SK-N-SH (cell line): ENCODE data around the gene OSBPL9. TPM values are rescaled to one million over a fixed set of nuclear protein-coding genes. Genes with fewer than 3 reads are reported as not detected.

Experiments used
- CTCF ChIA-PET: fragments of 300-600, 350-600 bp; formaldehyde crosslinking; extraction: SDS; loops from one replicate; lab custom pipeline; 2021; lab: Yijun Ruan, JAX
- POLR2A ChIA-PET: fragments of 350-600 bp; sonication (Branson Sonifier 250); formaldehyde crosslinking; extraction: SDS; loops from one replicate; lab custom pipeline; 2020; ENCODE audit warnings: antibody characterized with exemption, inconsistent platforms; lab: Yijun Ruan, JAX
- DNase-seq: peaks from one replicate; pipeline ENCODE4 v3.0.0; 2012
- H2AFZ ChIP-seq: fragments of 200-600 bp; sonication (generic); 2 replicates; pipeline ENCODE4 v1.8.1; 2016; ENCODE audit warnings: antibody characterized with exemption, mild to moderate bottlenecking, low read depth
- H3F3A ChIP-seq: fragments of 200-600 bp; sonication (generic); replicated peaks from 2 replicates; pipeline ENCODE3; 2016; ENCODE audit warnings: antibody characterized with exemption, mild to moderate bottlenecking; ENCODE audit not compliant: insufficient read depth
- H3K27ac ChIP-seq, 2 experiments: fragments of 200-500 bp in 1 of 2; fragments of 200-600 bp in 1 of 2; sonication (Bioruptor generic) in 1 of 2; sonication (generic), shearing (Covaris generic) in 1 of 2; 2 replicates each; pipeline versions ENCODE4 v1.5.1 to v1.6.1; 2014 to 2016; ENCODE audit warnings: low read depth in 2 of 2, inconsistent platforms in 1 of 2, low read length in 1 of 2, mild to moderate bottlenecking in 1 of 2, mixed read lengths in 1 of 2
- H3K27me3 ChIP-seq: fragments of 200-600 bp; sonication (generic), shearing (Covaris generic); 2 replicates; pipeline ENCODE4 v1.6.1; 2016; ENCODE audit warnings: mixed run types; ENCODE audit not compliant: insufficient read depth
- H3K36me3 ChIP-seq, 2 experiments: fragments of 200-500 bp in 1 of 2; fragments of 200-600 bp in 1 of 2; sonication (Bioruptor generic) in 1 of 2; sonication (generic) in 1 of 2; replicated peaks in 1 of 2; 2 replicates each; pipeline versions ENCODE3 to v1.5.1; 2014 to 2016; ENCODE audit warnings: low read length in 1 of 2, mild to moderate bottlenecking in 1 of 2; ENCODE audit not compliant: insufficient read depth in 2 of 2, control insufficient read depth in 1 of 2
- H3K4me1 ChIP-seq, 2 experiments: fragments of 200-500 bp in 1 of 2; fragments of 200-600 bp in 1 of 2; sonication (Bioruptor generic) in 1 of 2; sonication (generic), shearing (Covaris generic) in 1 of 2; 2 replicates each; pipeline versions ENCODE4 v1.5.1 to v1.6.1; 2014 to 2016; ENCODE audit warnings: low read depth in 1 of 2, low read length in 1 of 2, mixed run types in 1 of 2; ENCODE audit not compliant: insufficient read depth in 2 of 2, control insufficient read depth in 1 of 2
- H3K4me2 ChIP-seq: fragments of 200-600 bp; sonication (generic), shearing (Covaris generic); 2 replicates; pipeline ENCODE4 v1.6.1; 2017; ENCODE audit warnings: mixed run types
- H3K4me3 ChIP-seq, 2 experiments: fragments of 200-500 bp in 1 of 2; fragments of 200-600 bp in 1 of 2; sonication (Bioruptor generic) in 1 of 2; sonication (generic), shearing (Covaris generic) in 1 of 2; 2 replicates each; pipeline versions ENCODE4 v1.5.1 to v1.8.1; 2014 to 2016; ENCODE audit warnings: low read depth in 2 of 2, inconsistent platforms in 1 of 2, low read length in 1 of 2, mild to moderate bottlenecking in 1 of 2, mixed read lengths in 1 of 2, moderate library complexity in 1 of 2
- H3K79me2 ChIP-seq: fragments of 200-600 bp; sonication (generic); 2 replicates; pipeline ENCODE4 v1.8.1; 2017; ENCODE audit warnings: mild to moderate bottlenecking; ENCODE audit not compliant: insufficient read depth
- H3K9ac ChIP-seq: fragments of 200-600 bp; sonication (generic); 2 replicates; pipeline ENCODE4 v1.6.1; 2017; ENCODE audit warnings: mixed run types
- H3K9me2 ChIP-seq: fragments of 200-600 bp; sonication (generic); 2 replicates; pipeline ENCODE4 v1.6.1; 2017; ENCODE audit warnings: mixed run types
- H3K9me3 ChIP-seq: fragments of 200-600 bp; sonication (generic); 2 replicates; pipeline ENCODE4 v1.6.1; 2017; ENCODE audit warnings: mixed run types, mild to moderate bottlenecking, moderate library complexity
- H4K20me1 ChIP-seq: fragments of 200-600 bp; sonication (generic); 2 replicates; pipeline ENCODE4 v1.6.1; 2017; ENCODE audit warnings: mild to moderate bottlenecking, mixed run types; ENCODE audit not compliant: insufficient read depth
- ELF1 ChIP-seq: IDR thresholded peaks from 2 replicates; pipeline ENCODE4 v1.4.0; 2012
- EP300 ChIP-seq, 2 experiments: IDR thresholded peaks; 2 replicates each; pipeline versions ENCODE4 v1.4.0 to v1.6.1; 2012; ENCODE audit warnings: borderline replicate concordance in 1 of 2, low read depth in 1 of 2, low read length in 1 of 2
- EZH2phosphoT487 ChIP-seq: fragments of 200-600 bp; sonication (generic); IDR thresholded peaks from 2 replicates; pipeline ENCODE4 v1.6.1; 2017; ENCODE audit warnings: low read depth, mixed run types, mild to moderate bottlenecking, antibody characterized with exemption, moderate library complexity, borderline replicate concordance
- FOSL2 ChIP-seq: IDR thresholded peaks from 2 replicates; pipeline ENCODE4 v1.4.0; 2012; ENCODE audit warnings: low read depth, mild to moderate bottlenecking, moderate library complexity, borderline replicate concordance
- FOXM1 ChIP-seq: IDR thresholded peaks from 2 replicates; pipeline ENCODE4 v1.4.0; 2012; ENCODE audit warnings: low read depth, mild to moderate bottlenecking
- GABPA ChIP-seq: IDR thresholded peaks from 2 replicates; pipeline ENCODE4 v1.4.0; 2012; ENCODE audit warnings: low read depth, mild to moderate bottlenecking
- RCOR1 ChIP-seq: fragments of 150-350 bp; IDR thresholded peaks from 2 replicates; pipeline ENCODE4 v1.6.1; 2017; ENCODE audit warnings: antibody characterized with exemption, low read length
- SMC3 ChIP-seq: IDR thresholded peaks from 2 replicates; pipeline ENCODE4 v1.6.1; 2012; ENCODE audit warnings: low read depth, low read length, improper control_type of control experiment
- TCF12 ChIP-seq: IDR thresholded peaks from 2 replicates; pipeline ENCODE4 v1.4.0; 2012
- USF1 ChIP-seq: IDR thresholded peaks from 2 replicates; pipeline ENCODE4 v1.4.0; 2012; ENCODE audit warnings: low read depth, borderline replicate concordance
- USF2 ChIP-seq: fragments of 150-350 bp; IDR thresholded peaks from 2 replicates; pipeline ENCODE4 v1.6.1; 2017; ENCODE audit warnings: antibody characterized with exemption, low read length, low read depth, borderline replicate concordance
- ZBTB33 ChIP-seq: IDR thresholded peaks from 2 replicates; pipeline ENCODE4 v1.4.0; 2012; ENCODE audit warnings: low read depth, borderline replicate concordance
- WGBS: methylation state at CpG from one replicate; pipeline ENCODE4 v1.1.6; 2017; ENCODE audit warnings: low lambda C conversion rate; 5-methylcytosine and 5-hydroxymethylcytosine counted together
- polyA plus RNA-seq, 3 experiments: library from polyadenylated mRNA; depleted of rRNA; stranded (reverse); fragments of >200 nt; gene quantifications; 2 replicates each; pipeline ENCODE4 v1.2.3, GENCODE V29; 2012
- TF ChIP-seq, protein P1 (sequence below): fragments of 200-600 bp; sonication (generic); IDR thresholded peaks from 2 replicates; pipeline ENCODE4 v1.6.1; 2017; ENCODE audit warnings: antibody characterized with exemption, mild to moderate bottlenecking, moderate library complexity
- TF ChIP-seq, protein P2 (sequence below): fragments of 150-350 bp; IDR thresholded peaks from 2 replicates; pipeline ENCODE4 v1.6.1; 2016; ENCODE audit warnings: mild to moderate bottlenecking, low read depth, low read length

The OSBPL9 gene
- polyA plus RNA-seq, 1 of the 3 experiments (the other 2 are of a cell fraction) = 43.9 TPM

DNA sequence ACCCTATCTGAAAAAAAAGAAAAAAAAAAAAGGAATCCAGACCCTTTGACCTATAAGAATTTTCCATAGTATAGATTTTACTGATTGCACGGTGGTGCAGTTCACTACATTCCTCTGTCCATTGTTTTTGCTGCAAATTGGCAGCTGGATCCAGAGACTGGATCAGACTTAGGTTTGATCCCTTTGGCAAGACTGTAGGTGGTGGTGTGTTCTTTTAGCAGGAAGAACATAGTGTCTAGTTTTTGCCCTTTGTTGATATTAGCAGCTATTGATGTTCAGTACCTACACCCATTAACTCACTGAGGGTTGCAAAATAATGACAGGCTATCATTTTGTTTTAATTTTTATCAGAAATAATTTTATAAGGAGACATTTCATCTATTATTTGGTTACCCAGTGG lies 37.1 kb downstream of the OSBPL9 start:
- Histone ChIP-seq H3K4me2 (no peak overlapping the region), H3K27ac (no peak overlapping the region), H3K4me1 (peaks cover 3 to 34% of the 10 kb centered on the region in 2 experiments; a peak in 3 of 4 replicates), H2AFZ (no peak overlapping the region), H3K27me3 (no peaks in the 10 kb centered on the region), H3K79me2 (peaks cover 76% of the 10 kb centered on the region; the same call in 1 of the 2 replicates), H4K20me1 (no peaks in the 10 kb centered on the region), H3K9ac (no peak overlapping the region), H3K36me3 (peaks cover 2 to 22% of the 10 kb centered on the region in 2 experiments), H3K9me2 (no peaks in the 10 kb centered on the region)
- 91% methylated on average over 1 of the region's 1 CpG for WGBS
- ChIA-PET CTCF (interaction anchor here (1.7 kb wide), 1 partner anchor 115 kb away, joined by 5 read pairs; no protein-coding TSS in a partner anchor), POLR2A (no interaction called here)
- TF ChIP-seq GABPA = no peak
- TF ChIP-seq, all 33 proteins: peak for 0
- Histone ChIP-seq H3K4me3 (no peak overlapping the region), H3K9me3 (no peaks in the 10 kb centered on the region), H3F3A (peaks cover 10% of the 10 kb centered on the region)
- DNase-seq = no peak

GRCh38 chr1:51656374-51656773 lies 39.5 kb downstream of the OSBPL9 start:
- H3K9ac ChIP-seq = no peak overlapping the region

More at GRCh38 chr1:51656374-51656773, 39.5 kb downstream of the OSBPL9 start:
- Histone ChIP-seq H3K4me1 (peaks cover 0 to 42% of the 10 kb centered on the region in 2 experiments; a peak in 2 of 4 replicates), H4K20me1 (no peaks in the 10 kb centered on the region), H3K4me3 (no peak overlapping the region), H3K36me3 (peaks cover 2 to 28% of the 10 kb centered on the region in 2 experiments), H3F3A (peaks cover 22% of the 10 kb centered on the region), H3K9me2 (no peaks in the 10 kb centered on the region), H2AFZ (no peak overlapping the region), H3K27me3 (no peaks in the 10 kb centered on the region), H3K27ac (no peak overlapping the region), H3K9me3 (no peaks in the 10 kb centered on the region), H3K4me2 (no peak overlapping the region), H3K79me2 (peaks cover 63% of the 10 kb centered on the region)
- CTCF ChIA-PET = interaction anchor here (1.5 kb wide), 1 partner anchor 29 kb away, joined by 6 read pairs; no protein-coding TSS in a partner anchor
- no peak for DNase-seq
- TF ChIP-seq EZH2phosphoT487 (no peak), ZBTB33 (no peak), ELF1 (no peak), RCOR1 (no peak), SMC3 (no peak), EP300 (IDR thresholded peaks at IDR 0.05; ENCODE audit: borderline replicate concordance in 1 of 2, low read depth in 1 of 2, low read length in 1 of 2) (no peak), FOSL2 (no peak), USF2 (no peak), FOXM1 (no peak), TCF12 (no peak), USF1 (no peak)
- TF ChIP-seq, protein P1, sequence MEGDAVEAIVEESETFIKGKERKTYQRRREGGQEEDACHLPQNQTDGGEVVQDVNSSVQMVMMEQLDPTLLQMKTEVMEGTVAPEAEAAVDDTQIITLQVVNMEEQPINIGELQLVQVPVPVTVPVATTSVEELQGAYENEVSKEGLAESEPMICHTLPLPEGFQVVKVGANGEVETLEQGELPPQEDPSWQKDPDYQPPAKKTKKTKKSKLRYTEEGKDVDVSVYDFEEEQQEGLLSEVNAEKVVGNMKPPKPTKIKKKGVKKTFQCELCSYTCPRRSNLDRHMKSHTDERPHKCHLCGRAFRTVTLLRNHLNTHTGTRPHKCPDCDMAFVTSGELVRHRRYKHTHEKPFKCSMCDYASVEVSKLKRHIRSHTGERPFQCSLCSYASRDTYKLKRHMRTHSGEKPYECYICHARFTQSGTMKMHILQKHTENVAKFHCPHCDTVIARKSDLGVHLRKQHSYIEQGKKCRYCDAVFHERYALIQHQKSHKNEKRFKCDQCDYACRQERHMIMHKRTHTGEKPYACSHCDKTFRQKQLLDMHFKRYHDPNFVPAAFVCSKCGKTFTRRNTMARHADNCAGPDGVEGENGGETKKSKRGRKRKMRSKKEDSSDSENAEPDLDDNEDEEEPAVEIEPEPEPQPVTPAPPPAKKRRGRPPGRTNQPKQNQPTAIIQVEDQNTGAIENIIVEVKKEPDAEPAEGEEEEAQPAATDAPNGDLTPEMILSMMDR = no peak
- TF ChIP-seq, protein P2, sequence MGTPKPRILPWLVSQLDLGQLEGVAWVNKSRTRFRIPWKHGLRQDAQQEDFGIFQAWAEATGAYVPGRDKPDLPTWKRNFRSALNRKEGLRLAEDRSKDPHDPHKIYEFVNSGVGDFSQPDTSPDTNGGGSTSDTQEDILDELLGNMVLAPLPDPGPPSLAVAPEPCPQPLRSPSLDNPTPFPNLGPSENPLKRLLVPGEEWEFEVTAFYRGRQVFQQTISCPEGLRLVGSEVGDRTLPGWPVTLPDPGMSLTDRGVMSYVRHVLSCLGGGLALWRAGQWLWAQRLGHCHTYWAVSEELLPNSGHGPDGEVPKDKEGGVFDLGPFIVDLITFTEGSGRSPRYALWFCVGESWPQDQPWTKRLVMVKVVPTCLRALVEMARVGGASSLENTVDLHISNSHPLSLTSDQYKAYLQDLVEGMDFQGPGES = no peak
- POLR2A ChIA-PET = no interaction called here
- WGBS = 96% methylated on average over 4 of the region's 4 CpGs
